ENCODE measurements around the gene FBXO36. TPM values are rescaled to one million over a fixed set of nuclear protein-coding genes. Genes with fewer than 3 reads are reported as not detected.

The FBXO36 gene
- total and polyA plus RNA-seq, 2 experiments from 2014 or later: 5.3 to 6.3 TPM

DNA sequence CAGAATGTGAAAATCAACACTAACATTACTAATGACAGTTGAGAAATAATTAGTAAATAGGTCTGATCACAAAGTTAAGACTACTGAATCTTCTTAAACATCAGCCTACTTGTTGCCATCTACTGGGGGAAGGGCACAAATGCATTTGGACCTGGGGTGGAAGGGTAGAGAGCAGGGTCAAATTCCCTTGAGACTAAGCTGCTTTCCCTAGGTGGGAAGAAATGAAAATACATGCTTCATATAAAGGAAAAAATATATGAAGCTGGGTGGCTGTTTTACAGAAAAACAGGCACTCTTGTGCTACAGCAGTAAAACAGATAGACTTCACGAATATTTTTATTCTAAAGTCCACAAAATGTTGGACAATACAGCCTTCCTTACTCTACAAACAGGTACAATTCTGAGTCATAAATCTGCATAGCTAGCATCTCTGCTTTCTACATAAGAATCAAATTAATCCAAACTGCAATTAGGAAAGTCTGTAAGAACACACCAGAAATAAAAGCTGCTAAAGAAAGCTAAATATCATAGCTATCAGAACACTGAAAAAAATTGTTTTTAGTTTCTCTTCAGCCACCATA lies 11.4 kb upstream of the FBXO36 start:
- H3K27me3 ChIP-seq (replicated peaks; ENCODE audit: insufficient read depth): no peaks in the 10 kb centered on the region
- no peaks in the 10 kb centered on the region for H3K9me3 ChIP-seq (ENCODE audit: low read depth)
- H2AFZ ChIP-seq: no peak overlapping the region
- H3K9ac ChIP-seq: no peak overlapping the region
- H3K36me3 ChIP-seq (ENCODE audit: low read depth): peaks cover 13% of the 10 kb centered on the region; the same call in 1 of the 2 replicates
- no peaks in the 10 kb centered on the region for H3K9me2 ChIP-seq (ENCODE audit: insufficient read depth)
- H3K4me3 ChIP-seq: no peak overlapping the region
- DNase-seq: peak; percentile 22
- H3K27ac ChIP-seq: no peak overlapping the region
- TF ChIP-seq EZH2 (IDR thresholded peaks at IDR 0.05; ENCODE audit: insufficient read depth, poor library complexity, severe bottlenecking) (no peak), EZH2phosphoT487 (IDR thresholded peaks at IDR 0.05; ENCODE audit: insufficient read depth, low read depth) (no peak)
- peaks cover 34% of the 10 kb centered on the region for H3K4me1 ChIP-seq (ENCODE audit: insufficient read depth)
- H4K20me1 ChIP-seq (ENCODE audit: insufficient read depth): peaks cover 30% of the 10 kb centered on the region
- H3F3A ChIP-seq (ENCODE audit: insufficient read depth): peaks cover 31% of the 10 kb centered on the region; the same call in 1 of the 2 replicates
- 97 to 100% methylated on average over 1 of the region's 1 CpG for WGBS, 2 experiments (ENCODE audit: low coverage in 1 of 2, low lambda C conversion rate in 2 of 2, missing lambda C conversion rate in 2 of 2)
- H3K4me2 ChIP-seq (ENCODE audit: unreplicated experiment): peak overlapping the region; percentile 15
- in situ Hi-C loops (cut with MboI): no loop called here
- peaks cover 100% of the 10 kb centered on the region for H3K79me2 ChIP-seq (ENCODE audit: insufficient read depth)

DNA sequence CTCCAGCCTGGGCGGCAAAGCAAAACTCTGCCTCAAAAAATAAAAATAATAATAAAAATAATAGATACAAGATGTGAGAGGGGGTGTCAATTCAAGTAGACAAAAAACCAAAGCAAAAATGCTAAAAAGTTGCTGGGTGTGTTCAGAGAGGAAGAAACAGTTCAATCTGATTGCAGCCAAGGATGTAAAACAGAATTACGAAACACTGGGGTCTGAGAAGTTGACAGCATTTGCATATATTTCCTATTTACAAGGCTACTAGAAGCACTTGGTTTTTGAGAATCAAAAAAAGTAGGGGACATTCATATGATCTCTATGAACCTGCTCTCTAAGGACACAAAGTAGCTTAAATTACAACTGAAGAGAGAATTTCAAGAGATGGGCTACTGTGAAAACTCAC lies 8.1 kb upstream of the FBXO36 start:
- Histone ChIP-seq H3K9ac (0 out of 2 replicates have a peak overlapping the region, but pooled peaks have one; percentile 2), H3K9me2 (ENCODE audit: insufficient read depth) (no peaks in the 10 kb centered on the region), H4K20me1 (ENCODE audit: insufficient read depth) (peaks cover 33% of the 10 kb centered on the region), H3K4me1 (ENCODE audit: insufficient read depth) (peaks cover 34% of the 10 kb centered on the region), H2AFZ (no peak overlapping the region), H3K9me3 (ENCODE audit: low read depth) (no peaks in the 10 kb centered on the region), H3K27me3 (replicated peaks; ENCODE audit: insufficient read depth) (no peaks in the 10 kb centered on the region), H3K4me3 (0 out of 2 replicates have a peak overlapping the region, but pooled peaks have one; percentile 7), H3K27ac (peak overlapping the region; percentile 15), H3K36me3 (ENCODE audit: low read depth) (no peaks in the 10 kb centered on the region; the same call in 1 of the 2 replicates), H3K4me2 (ENCODE audit: unreplicated experiment) (peak overlapping the region; percentile 15), H3F3A (ENCODE audit: insufficient read depth) (peaks cover 27% of the 10 kb centered on the region; the same call in 1 of the 2 replicates), H3K79me2 (ENCODE audit: insufficient read depth) (peaks cover 100% of the 10 kb centered on the region)
- DNase-seq: peak; percentile 30
- 36 to 42% methylated on average over 2 of the region's 2 CpGs for WGBS, 2 experiments (ENCODE audit: low coverage in 1 of 2, low lambda C conversion rate in 2 of 2, missing lambda C conversion rate in 2 of 2)
- TF ChIP-seq EZH2phosphoT487 (IDR thresholded peaks at IDR 0.05; ENCODE audit: insufficient read depth, low read depth): no peak
- TF ChIP-seq EZH2 (IDR thresholded peaks at IDR 0.05; ENCODE audit: insufficient read depth, poor library complexity, severe bottlenecking): no peak
- in situ Hi-C loops (cut with MboI): no loop called here

DNA sequence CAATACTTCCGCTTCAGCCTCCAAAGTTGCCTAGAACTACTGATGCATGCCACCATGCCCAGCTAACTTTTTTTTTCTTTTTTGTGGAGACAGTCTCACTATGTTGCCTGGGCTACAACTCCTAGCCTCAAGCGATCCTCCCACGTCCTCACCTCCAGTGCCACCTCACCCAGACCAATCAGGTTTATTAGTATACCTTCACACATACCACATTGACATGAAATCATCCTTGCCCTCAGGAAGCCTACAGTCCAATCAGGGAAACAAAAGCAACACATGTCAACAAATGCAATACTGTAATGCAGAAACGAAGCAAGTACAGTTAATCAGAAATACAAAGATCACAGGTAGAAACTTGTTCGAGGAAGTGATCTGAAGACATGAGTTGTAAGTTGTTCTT lies 4.5 kb upstream of the FBXO36 start:
- H3K79me2 ChIP-seq (ENCODE audit: insufficient read depth): peaks cover 88% of the 10 kb centered on the region
- no peaks in the 10 kb centered on the region for H3K9me2 ChIP-seq (ENCODE audit: insufficient read depth)
- TF ChIP-seq EZH2 (IDR thresholded peaks at IDR 0.05; ENCODE audit: insufficient read depth, poor library complexity, severe bottlenecking) (no peak), EZH2phosphoT487 (IDR thresholded peaks at IDR 0.05; ENCODE audit: insufficient read depth, low read depth) (no peak)
- peaks cover 21% of the 10 kb centered on the region; the same call in 1 of the 2 replicates for H3F3A ChIP-seq (ENCODE audit: insufficient read depth)
- DNase-seq: no peak
- H3K4me3 ChIP-seq: no peak overlapping the region
- H3K9ac ChIP-seq: no peak overlapping the region
- in situ Hi-C loops (cut with MboI): no loop called here
- H3K4me1 ChIP-seq (ENCODE audit: insufficient read depth): peaks cover 24% of the 10 kb centered on the region
- 90 to 92% methylated on average over 5 of the region's 5 CpGs for WGBS, 2 experiments (ENCODE audit: low coverage in 1 of 2, low lambda C conversion rate in 2 of 2, missing lambda C conversion rate in 2 of 2)
- no peaks in the 10 kb centered on the region for H3K27me3 ChIP-seq (replicated peaks; ENCODE audit: insufficient read depth)
- H3K4me2 ChIP-seq (ENCODE audit: unreplicated experiment): no peak overlapping the region
- H3K9me3 ChIP-seq (ENCODE audit: low read depth): no peaks in the 10 kb centered on the region
- H4K20me1 ChIP-seq (ENCODE audit: insufficient read depth): peaks cover 7% of the 10 kb centered on the region; the same call in 1 of the 2 replicates
- no peak overlapping the region for H2AFZ ChIP-seq
- no peaks in the 10 kb centered on the region; the same call in 1 of the 2 replicates for H3K36me3 ChIP-seq (ENCODE audit: low read depth)
- H3K27ac ChIP-seq: no peak overlapping the region

DNA sequence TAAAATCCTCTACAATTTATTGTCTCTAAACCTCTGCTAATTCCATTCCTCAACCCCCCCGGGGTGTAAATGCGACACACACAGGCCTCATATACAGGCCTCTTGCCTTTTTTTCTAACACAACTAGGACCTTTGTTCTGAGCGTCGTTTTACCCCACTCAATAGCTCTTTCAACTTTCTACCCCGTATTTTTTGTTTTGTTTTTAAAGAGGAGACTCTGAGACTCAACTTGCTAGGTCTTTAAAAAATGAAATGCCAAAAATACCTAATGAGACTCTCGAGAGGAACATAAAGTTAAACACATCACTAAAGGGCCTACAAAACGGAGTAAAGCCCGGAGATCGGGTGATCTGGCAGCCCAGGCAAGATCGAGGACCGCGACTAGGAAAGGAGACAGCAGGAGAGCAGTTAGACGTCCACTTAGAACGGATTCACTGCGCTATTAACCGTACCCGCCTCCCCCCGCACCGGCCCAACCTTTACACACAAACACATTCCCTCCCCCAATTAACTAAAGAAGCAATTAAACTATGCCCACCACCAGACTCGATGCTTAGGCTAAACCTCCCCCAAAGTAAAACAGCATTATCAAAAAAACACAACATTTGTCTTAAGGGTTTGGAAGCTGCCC lies 2.2 kb upstream of the FBXO36 start:
- peaks cover 21% of the 10 kb centered on the region for H3F3A ChIP-seq (ENCODE audit: insufficient read depth)
- H3K4me2 ChIP-seq (ENCODE audit: unreplicated experiment): peak overlapping the region; percentile 100
- peak overlapping the region; percentile 96 for H3K4me3 ChIP-seq
- H3K9ac ChIP-seq: peak overlapping the region; percentile 95
- WGBS, 2 experiments (ENCODE audit: low coverage in 1 of 2, low lambda C conversion rate in 2 of 2, missing lambda C conversion rate in 2 of 2): 4% methylated on average over 20 of the region's 20 CpGs
- H3K9me3 ChIP-seq (ENCODE audit: low read depth): no peaks in the 10 kb centered on the region
- peaks cover 80% of the 10 kb centered on the region for H3K79me2 ChIP-seq (ENCODE audit: insufficient read depth)
- DNase-seq: peak; percentile 55
- H3K4me1 ChIP-seq (ENCODE audit: insufficient read depth): peaks cover 7% of the 10 kb centered on the region; the same call in 1 of the 2 replicates
- H3K27me3 ChIP-seq (replicated peaks; ENCODE audit: insufficient read depth): no peaks in the 10 kb centered on the region
- peak overlapping the region; percentile 96 for H3K27ac ChIP-seq
- peaks cover 5% of the 10 kb centered on the region; the same call in 1 of the 2 replicates for H4K20me1 ChIP-seq (ENCODE audit: insufficient read depth)
- peak overlapping the region; percentile 74 for H2AFZ ChIP-seq
- TF ChIP-seq EZH2phosphoT487 (IDR thresholded peaks at IDR 0.05; ENCODE audit: insufficient read depth, low read depth): no peak
- TF ChIP-seq EZH2 (IDR thresholded peaks at IDR 0.05; ENCODE audit: insufficient read depth, poor library complexity, severe bottlenecking): no peak
- H3K9me2 ChIP-seq (ENCODE audit: insufficient read depth): no peaks in the 10 kb centered on the region
- in situ Hi-C loops (cut with MboI): no loop called here
- H3K36me3 ChIP-seq (ENCODE audit: low read depth): no peaks in the 10 kb centered on the region; the same call in 1 of the 2 replicates

All from GM23248 (cell line).